Measurements from ENCODE around the gene HADH.
A peak's percentile ranks its signal among the peaks of the same experiment; 100 is the strongest.

Gene HADH

DNA sequence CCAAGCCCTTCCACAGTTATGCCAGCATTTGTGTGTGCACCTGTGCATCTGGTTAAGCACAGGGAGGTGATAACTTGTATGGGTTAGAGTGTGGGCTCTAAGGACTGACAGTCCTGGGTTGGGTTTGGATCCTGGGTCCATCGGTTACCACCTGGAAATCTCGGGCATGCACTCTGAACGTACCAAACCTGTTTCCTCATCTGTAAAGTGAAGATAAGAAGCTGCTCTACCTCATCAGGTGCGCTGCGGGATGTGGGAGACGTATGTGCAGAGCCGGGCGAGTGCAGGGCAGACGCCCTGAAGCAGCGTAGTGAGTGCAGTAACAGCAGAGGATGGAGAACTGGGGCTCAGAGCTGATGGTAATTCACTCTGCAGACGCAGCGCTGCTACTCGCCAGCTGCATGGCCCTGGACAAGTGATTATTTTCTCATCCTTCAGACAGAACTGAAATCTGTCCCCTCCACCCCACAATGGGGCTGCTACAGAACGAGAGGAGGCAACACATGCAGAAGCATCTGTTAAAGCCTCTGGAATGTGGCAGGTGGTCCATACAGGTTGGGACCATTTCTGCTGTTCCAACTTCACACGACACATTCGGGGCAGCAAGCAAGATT lies 64.4 kb downstream of the HADH start:
- ChIA-PET POLR2A (no interaction called here), CTCF (interaction anchor here (0.6 to 1.1 kb wide), 3 partner anchors 35 to 518 kb away, joined by 3 to 4 read pairs (median 3); no protein-coding TSS in a partner anchor)
- Histone ChIP-seq H3K36me3 (ENCODE audit: control insufficient read depth in 2 of 2, insufficient read depth in 1 of 2, low read length in 2 of 2) (peaks cover 0 to 18% of the 10 kb centered on the region in 2 experiments; a peak in 1 of 3 replicates), H3K27ac (ENCODE audit: extremely low read depth, low read depth, low read length) (no peak overlapping the region), H3K4me3 (ENCODE audit: low read depth, low read length) (no peak overlapping the region), H3K9me3 (ENCODE audit: control insufficient read depth, insufficient read depth, low read depth, low read length) (no peaks in the 10 kb centered on the region), H3K4me1 (ENCODE audit: control insufficient read depth, insufficient read depth, low read length) (no peaks in the 10 kb centered on the region)
- no peak for TF ChIP-seq ZNF48 (tag by site-specific recombination; IDR thresholded peaks at IDR 0.05)

DNA sequence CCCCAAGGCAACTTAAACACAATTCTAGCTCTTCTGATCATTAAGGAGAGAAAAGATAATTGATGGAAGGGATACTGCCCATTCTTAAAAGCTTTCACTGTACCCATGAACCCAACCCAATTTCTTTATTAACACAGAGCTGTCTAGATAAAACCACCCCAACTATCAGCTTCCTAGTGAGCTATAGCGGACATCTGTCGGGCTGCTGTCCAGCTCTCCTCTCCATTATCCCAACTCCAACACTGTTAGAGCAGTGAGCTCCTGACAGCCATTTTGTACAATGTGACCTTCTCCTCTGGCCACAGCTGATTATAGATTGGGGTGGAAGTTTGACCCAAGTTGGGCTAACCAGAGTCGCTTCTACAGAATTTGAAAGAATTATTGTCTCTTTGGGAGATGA lies 66.1 kb downstream of the HADH start:
- H3K36me3 ChIP-seq (ENCODE audit: control insufficient read depth in 2 of 2, insufficient read depth in 1 of 2, low read length in 2 of 2) = peaks cover 0 to 15% of the 10 kb centered on the region in 2 experiments; a peak in 1 of 3 replicates
- no peak overlapping the region for H3K4me3 ChIP-seq (ENCODE audit: low read depth, low read length)
- no peaks in the 10 kb centered on the region for H3K4me1 ChIP-seq (ENCODE audit: control insufficient read depth, insufficient read depth, low read length)
- no peaks in the 10 kb centered on the region for H3K9me3 ChIP-seq (ENCODE audit: control insufficient read depth, insufficient read depth, low read depth, low read length)
- no peak for TF ChIP-seq ZNF785 (tag by site-specific recombination; IDR thresholded peaks at IDR 0.05)
- TF ChIP-seq, protein P1, sequence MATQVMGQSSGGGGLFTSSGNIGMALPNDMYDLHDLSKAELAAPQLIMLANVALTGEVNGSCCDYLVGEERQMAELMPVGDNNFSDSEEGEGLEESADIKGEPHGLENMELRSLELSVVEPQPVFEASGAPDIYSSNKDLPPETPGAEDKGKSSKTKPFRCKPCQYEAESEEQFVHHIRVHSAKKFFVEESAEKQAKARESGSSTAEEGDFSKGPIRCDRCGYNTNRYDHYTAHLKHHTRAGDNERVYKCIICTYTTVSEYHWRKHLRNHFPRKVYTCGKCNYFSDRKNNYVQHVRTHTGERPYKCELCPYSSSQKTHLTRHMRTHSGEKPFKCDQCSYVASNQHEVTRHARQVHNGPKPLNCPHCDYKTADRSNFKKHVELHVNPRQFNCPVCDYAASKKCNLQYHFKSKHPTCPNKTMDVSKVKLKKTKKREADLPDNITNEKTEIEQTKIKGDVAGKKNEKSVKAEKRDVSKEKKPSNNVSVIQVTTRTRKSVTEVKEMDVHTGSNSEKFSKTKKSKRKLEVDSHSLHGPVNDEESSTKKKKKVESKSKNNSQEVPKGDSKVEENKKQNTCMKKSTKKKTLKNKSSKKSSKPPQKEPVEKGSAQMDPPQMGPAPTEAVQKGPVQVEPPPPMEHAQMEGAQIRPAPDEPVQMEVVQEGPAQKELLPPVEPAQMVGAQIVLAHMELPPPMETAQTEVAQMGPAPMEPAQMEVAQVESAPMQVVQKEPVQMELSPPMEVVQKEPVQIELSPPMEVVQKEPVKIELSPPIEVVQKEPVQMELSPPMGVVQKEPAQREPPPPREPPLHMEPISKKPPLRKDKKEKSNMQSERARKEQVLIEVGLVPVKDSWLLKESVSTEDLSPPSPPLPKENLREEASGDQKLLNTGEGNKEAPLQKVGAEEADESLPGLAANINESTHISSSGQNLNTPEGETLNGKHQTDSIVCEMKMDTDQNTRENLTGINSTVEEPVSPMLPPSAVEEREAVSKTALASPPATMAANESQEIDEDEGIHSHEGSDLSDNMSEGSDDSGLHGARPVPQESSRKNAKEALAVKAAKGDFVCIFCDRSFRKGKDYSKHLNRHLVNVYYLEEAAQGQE (tag by site-specific recombination; IDR thresholded peaks at IDR 0.05) = 0 out of 2 replicates have a peak, but pooled peaks have one; percentile 51
- no peak overlapping the region for H3K27ac ChIP-seq (ENCODE audit: extremely low read depth, low read depth, low read length)
- ChIA-PET POLR2A (no interaction called here), CTCF (no interaction called here)

DNA sequence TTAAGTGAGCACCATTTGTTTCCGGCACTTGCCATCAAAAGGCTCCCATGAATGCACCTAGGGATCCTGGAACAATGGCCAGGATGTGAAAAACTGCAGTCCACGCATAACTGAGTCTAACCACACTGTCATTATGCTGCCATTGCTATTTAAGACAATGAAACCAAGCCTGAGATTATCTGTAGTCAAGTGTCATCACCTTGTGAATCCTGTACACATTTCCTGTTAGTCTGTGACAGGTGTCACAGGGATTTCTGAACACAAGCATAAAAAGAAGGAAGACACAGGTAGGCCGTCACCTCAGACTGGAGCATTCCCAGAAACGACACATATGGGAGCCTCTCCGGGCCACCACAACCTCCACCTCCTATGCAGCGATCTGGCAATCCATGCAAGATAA lies 66.7 kb downstream of the HADH start:
- Histone ChIP-seq H3K4me3 (ENCODE audit: low read depth, low read length) (no peak overlapping the region), H3K4me1 (ENCODE audit: control insufficient read depth, insufficient read depth, low read length) (no peaks in the 10 kb centered on the region), H3K36me3 (ENCODE audit: control insufficient read depth in 2 of 2, insufficient read depth in 1 of 2, low read length in 2 of 2) (peaks cover 0 to 15% of the 10 kb centered on the region in 2 experiments; a peak in 1 of 3 replicates), H3K9me3 (ENCODE audit: control insufficient read depth, insufficient read depth, low read depth, low read length) (no peaks in the 10 kb centered on the region), H3K27ac (ENCODE audit: extremely low read depth, low read depth, low read length) (no peak overlapping the region)
- TF ChIP-seq ZNF274 (IDR thresholded peaks at IDR 0.05; ENCODE audit: low read length) (no peak), ZNF274 (tag by site-specific recombination; IDR thresholded peaks at IDR 0.05; ENCODE audit: borderline replicate concordance) (no peak), ZNF623 (tag by site-specific recombination; IDR thresholded peaks at IDR 0.05) (no peak), ZSCAN30 (tag by site-specific recombination; IDR thresholded peaks at IDR 0.05) (no peak)
- TF ChIP-seq, protein P2, sequence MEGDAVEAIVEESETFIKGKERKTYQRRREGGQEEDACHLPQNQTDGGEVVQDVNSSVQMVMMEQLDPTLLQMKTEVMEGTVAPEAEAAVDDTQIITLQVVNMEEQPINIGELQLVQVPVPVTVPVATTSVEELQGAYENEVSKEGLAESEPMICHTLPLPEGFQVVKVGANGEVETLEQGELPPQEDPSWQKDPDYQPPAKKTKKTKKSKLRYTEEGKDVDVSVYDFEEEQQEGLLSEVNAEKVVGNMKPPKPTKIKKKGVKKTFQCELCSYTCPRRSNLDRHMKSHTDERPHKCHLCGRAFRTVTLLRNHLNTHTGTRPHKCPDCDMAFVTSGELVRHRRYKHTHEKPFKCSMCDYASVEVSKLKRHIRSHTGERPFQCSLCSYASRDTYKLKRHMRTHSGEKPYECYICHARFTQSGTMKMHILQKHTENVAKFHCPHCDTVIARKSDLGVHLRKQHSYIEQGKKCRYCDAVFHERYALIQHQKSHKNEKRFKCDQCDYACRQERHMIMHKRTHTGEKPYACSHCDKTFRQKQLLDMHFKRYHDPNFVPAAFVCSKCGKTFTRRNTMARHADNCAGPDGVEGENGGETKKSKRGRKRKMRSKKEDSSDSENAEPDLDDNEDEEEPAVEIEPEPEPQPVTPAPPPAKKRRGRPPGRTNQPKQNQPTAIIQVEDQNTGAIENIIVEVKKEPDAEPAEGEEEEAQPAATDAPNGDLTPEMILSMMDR (tag by site-specific recombination; IDR thresholded peaks at IDR 0.05) = no peak
- ChIA-PET CTCF (no interaction called here), POLR2A (no interaction called here)

DNA sequence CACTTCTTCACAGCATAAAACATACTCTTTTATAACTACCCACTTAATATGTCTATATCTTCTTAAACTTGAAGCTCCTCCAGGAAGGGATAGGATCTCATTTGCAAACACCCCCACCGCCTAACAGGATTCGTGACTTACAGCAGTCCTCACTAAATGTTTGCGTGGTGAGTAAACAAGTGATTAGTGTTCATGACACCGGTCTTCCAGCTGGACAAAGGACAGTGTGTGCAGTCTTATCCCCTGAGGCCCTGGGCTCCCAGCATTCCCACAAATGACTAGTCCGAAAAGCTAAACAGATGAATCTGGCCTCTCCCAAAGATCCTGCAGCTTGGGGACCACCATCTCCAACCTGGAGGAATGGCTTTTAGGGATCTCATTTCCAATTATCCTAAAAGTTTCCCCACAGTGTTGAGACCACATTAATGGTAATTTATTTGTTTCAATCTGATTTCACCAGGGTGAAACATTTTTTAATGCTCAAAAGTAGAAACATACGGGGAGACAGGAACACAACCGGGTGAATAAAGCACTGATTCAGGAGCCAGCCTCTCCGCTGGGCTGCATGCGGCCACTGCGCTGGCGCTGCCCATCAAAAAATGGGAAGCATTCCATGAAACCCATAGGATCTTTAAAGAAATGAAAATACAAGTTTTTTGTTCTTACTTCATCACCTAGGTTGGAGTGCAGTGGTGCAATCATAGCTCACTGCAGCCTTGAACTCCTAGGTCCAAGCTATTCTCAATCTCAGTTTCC lies 69.2 kb downstream of the HADH start:
- CTCF ChIA-PET = interaction anchor here (0.5 to 1.4 kb wide), 5 partner anchors 44 to 516 kb away, joined by 3 to 4 read pairs (median 3); no protein-coding TSS in a partner anchor
- Histone ChIP-seq H3K4me1 (ENCODE audit: control insufficient read depth, insufficient read depth, low read length) (no peaks in the 10 kb centered on the region), H3K36me3 (ENCODE audit: control insufficient read depth in 2 of 2, insufficient read depth in 1 of 2, low read length in 2 of 2) (peaks cover 3 to 6% of the 10 kb centered on the region in 2 experiments; a peak in 2 of 3 replicates), H3K9me3 (ENCODE audit: control insufficient read depth, insufficient read depth, low read depth, low read length) (no peaks in the 10 kb centered on the region), H3K4me3 (ENCODE audit: low read depth, low read length) (no peak overlapping the region), H3K27ac (ENCODE audit: extremely low read depth, low read depth, low read length) (no peak overlapping the region)
- POLR2A ChIA-PET = interaction anchor here (0.8 kb wide), 1 partner anchor 110 kb away, joined by 3 read pairs; the partner anchor contains the start of gene LEF1
- no peak for TF ChIP-seq SETDB1 (IDR thresholded peaks at IDR 0.05; ENCODE audit: insufficient read length, low read length)
- no peak for TF ChIP-seq ZNF660 (tag by site-specific recombination; IDR thresholded peaks at IDR 0.05)
- no peak for TF ChIP-seq ZNF843 (tag by site-specific recombination; IDR thresholded peaks at IDR 0.05)
- TF ChIP-seq, protein P3, sequence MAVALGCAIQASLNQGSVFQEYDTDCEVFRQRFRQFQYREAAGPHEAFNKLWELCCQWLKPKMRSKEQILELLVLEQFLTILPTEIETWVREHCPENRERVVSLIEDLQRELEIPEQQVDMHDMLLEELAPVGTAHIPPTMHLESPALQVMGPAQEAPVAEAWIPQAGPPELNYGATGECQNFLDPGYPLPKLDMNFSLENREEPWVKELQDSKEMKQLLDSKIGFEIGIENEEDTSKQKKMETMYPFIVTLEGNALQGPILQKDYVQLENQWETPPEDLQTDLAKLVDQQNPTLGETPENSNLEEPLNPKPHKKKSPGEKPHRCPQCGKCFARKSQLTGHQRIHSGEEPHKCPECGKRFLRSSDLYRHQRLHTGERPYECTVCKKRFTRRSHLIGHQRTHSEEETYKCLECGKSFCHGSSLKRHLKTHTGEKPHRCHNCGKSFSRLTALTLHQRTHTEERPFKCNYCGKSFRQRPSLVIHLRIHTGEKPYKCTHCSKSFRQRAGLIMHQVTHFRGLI (tag by site-specific recombination; IDR thresholded peaks at IDR 0.05) = no peak
- no peak for TF ChIP-seq MYNN (tag by site-specific recombination; IDR thresholded peaks at IDR 0.05; ENCODE audit: borderline replicate concordance)
- TF ChIP-seq PRDM1 (tag by site-specific recombination; IDR thresholded peaks at IDR 0.05) = no peak
